Measurements from ENCODE around the gene BDKRB2.

BDKRB2 gene

DNA sequence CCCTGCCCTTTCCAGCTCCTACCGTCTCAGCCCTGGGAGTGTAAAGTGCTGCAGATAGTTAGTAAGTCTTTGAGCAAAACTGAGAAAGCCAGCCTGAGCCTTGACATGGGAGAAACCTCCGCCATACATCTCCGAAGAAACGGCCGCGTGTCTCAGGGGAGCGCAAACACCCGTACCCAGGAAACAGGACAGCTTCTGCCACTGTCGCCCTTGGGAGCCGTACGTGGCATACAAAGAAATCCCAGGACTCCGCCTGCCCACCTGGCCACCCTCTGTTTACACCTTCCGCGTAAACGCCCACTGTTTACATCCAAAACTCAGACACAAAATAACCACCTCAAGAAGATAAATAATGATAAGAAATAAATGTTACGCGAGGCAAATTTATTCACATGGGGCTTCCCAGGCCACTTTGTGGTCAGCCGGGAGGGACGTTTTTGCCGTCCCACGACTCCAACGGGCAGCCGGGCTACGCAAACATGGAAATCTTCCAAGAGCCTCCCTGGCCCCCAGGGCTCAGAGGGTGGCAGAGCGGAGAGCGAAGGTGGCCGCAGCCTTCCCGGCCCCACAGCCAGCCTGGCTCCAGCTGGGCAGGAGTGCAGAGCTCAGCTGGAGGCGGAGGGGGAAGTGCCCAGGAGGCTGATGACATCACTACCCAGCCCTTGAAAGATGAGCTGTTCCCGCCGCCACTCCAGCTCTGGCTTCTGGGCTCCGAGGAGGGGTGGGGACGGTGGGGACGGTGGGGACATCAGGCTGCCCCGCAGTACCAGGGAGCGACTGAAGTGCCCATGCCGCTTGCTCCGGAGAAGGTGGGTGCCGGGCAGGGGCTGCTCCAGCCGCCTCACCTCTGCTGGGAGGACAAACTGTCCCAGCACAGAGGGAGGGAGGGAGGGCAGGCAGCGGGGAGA lies at the start of gene BDKRB2:
Gene BDKRB2, plus strand, starts transcription at position 689 of the 908 bp plus-strand sequence. CDS start 32,269 bp downstream, outside the sequence.
- in situ Hi-C loops (cut with MboI; ENCODE audit: low pct_unique_long_range_greater_than_20kb, low sequenced_read_pairs, unreplicated experiment): no loop called here
- TF ChIP-seq, protein P1, sequence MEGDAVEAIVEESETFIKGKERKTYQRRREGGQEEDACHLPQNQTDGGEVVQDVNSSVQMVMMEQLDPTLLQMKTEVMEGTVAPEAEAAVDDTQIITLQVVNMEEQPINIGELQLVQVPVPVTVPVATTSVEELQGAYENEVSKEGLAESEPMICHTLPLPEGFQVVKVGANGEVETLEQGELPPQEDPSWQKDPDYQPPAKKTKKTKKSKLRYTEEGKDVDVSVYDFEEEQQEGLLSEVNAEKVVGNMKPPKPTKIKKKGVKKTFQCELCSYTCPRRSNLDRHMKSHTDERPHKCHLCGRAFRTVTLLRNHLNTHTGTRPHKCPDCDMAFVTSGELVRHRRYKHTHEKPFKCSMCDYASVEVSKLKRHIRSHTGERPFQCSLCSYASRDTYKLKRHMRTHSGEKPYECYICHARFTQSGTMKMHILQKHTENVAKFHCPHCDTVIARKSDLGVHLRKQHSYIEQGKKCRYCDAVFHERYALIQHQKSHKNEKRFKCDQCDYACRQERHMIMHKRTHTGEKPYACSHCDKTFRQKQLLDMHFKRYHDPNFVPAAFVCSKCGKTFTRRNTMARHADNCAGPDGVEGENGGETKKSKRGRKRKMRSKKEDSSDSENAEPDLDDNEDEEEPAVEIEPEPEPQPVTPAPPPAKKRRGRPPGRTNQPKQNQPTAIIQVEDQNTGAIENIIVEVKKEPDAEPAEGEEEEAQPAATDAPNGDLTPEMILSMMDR (IDR thresholded peaks at IDR 0.05; ENCODE audit: extremely low read depth, insufficient read depth, missing control alignments): no peak
- DNase-seq (ENCODE audit: low spot score): no peak

DNA sequence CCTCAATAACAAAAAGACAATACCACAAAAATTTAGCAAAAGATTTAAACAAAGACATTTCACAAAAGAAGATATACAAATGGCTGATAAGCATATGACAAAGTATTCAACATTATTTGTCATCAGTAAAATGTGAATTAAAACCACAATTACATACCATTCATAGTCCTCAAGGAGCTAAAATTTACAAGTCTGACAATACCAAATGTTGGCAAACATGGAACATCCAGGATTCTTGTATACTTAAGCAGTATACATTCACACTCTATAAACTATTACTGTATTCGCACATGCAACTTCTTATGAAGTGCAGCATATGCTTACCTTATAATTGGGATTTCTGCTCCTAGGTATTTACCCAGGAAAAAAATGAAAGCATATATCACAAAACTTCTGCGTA lies 49.7 kb upstream of the BDKRB2 start:
- in situ Hi-C loops (cut with MboI; ENCODE audit: low pct_unique_long_range_greater_than_20kb, low sequenced_read_pairs, unreplicated experiment): no loop called here
- no peak for DNase-seq (ENCODE audit: low spot score)
- TF ChIP-seq, protein P1 (IDR thresholded peaks at IDR 0.05; ENCODE audit: extremely low read depth, insufficient read depth, missing control alignments): no peak

DNA sequence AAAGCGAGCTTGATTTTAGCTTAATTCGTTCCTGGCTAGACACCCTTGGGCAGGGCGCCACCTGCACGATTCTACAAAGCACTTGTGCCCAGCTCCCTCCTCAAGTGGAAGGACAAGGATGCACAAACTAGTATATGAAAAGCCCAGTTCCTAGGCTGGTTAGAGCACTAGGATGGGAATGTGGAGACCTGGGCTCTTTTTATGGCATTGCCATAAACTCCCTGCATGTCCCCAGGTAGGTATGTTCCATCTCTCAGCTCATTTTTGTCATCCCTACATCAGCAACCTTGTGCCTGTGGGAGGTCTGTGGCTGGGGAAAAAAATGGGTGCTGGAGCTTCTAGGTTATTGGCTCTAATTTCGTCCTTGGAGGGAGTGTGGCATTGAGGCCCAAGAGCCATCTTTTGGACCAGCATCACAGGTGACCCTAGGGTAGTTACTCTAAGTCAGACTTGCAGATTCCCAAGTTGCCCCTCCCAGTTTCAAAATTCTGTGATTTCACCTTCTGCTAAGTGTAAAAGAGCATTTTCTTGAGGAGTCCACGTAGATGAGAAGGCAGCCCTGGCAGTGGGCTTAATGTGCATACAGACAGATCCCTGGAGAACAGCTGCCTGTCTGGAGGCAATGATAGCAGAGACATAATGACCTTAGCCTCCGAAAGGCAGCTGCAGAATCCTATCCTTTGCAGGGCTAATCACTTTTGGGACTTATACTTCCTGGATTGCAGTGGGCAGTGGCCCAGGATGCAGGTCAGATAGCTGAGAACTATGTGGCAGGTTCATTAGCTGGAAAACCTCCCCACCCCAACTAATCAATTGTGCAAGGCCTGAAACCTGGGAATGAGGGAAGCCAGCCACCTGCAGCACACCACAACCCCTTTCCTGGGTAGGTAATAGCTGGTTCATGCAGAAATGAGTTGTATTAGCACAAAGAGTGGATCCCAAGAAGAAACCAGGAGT lies 47.6 kb upstream of the BDKRB2 start:
- no peak for DNase-seq (ENCODE audit: low spot score)
- in situ Hi-C loops (cut with MboI; ENCODE audit: low pct_unique_long_range_greater_than_20kb, low sequenced_read_pairs, unreplicated experiment): no loop called here
- TF ChIP-seq, protein P1 (IDR thresholded peaks at IDR 0.05; ENCODE audit: extremely low read depth, insufficient read depth, missing control alignments): no peak

DNA sequence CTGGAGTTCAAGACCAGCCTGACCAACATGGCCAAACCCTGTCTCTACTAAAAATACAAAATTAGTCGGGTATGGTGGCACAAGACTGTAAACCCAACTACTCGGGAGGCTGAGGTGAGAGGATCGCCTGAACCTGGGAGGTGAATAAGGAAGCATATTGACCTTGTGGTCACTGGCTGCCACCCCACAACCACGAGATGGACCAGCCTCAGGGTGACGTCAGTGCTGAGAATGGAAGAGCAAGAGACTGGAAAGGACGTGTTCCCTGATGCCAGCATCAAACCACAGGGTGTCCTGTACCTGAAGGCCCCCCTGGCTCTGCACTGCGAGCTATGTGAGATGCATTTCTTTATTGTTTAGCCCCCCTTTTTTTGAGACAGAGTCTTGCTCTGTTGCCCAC lies 45.9 kb upstream of the BDKRB2 start:
- TF ChIP-seq, protein P1 (IDR thresholded peaks at IDR 0.05; ENCODE audit: extremely low read depth, insufficient read depth, missing control alignments): no peak
- in situ Hi-C loops (cut with MboI; ENCODE audit: low pct_unique_long_range_greater_than_20kb, low sequenced_read_pairs, unreplicated experiment): no loop called here
- no peak for DNase-seq (ENCODE audit: low spot score)

DNA sequence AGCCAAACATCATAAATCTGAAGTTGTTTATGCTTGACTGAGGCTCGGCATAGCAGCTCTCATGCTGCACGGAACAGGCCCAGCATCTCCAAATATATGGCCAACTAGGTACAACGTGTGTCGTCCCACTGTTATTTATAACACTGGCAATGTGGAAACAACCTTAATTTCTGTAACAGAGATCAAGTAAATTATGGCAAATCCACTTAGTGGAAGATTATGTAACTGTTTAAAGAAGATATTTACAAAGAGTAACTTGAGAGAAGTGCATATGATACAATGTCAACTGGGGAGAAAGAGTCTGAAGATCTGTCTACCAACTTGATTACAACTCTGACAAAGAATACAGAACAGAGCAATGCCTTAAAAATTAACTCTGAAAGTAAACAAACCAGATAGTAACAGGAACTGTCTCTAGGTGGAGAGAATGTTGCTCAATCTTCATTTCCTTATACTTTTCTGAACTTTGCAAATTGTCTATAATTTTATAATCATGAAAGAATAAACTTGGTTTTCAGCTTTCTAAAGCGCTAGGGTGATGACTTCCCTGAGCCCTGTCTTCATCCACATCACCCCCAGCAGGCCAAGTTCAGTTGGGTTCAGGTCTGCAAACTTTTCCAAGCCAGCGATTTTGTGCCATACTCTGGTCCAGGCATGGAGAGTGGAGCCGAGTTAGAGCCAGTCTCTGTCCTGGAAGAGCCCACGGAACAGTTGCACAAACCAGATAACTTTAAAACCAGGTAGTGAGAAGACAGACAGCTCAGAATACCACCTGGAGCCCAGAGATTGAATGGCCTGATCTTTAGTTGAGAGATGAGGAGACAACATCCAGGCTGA lies 44.3 kb upstream of the BDKRB2 start:
- TF ChIP-seq, protein P1 (IDR thresholded peaks at IDR 0.05; ENCODE audit: extremely low read depth, insufficient read depth, missing control alignments): no peak
- in situ Hi-C loops (cut with MboI; ENCODE audit: low pct_unique_long_range_greater_than_20kb, low sequenced_read_pairs, unreplicated experiment): no loop called here
- DNase-seq (ENCODE audit: low spot score): no peak

DNA sequence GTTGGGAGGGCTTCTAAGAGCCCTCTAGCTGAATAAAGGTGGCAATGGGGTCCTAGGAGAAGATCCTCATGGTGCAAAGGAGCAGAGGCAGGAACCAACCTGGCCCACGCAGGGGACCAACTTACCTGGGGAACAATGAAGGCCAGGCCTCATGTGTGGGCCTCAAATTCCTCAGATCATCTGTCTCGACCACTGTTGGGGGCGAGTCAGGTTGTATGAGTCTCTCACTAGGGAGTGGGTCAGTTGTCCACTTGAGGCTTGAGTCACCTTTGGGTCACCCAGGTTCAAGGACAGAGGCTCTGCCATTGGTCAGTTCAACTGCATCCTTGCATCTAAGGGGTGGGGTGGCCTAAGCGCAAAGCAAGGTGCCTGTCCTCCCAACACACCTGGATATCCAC lies 43.7 kb upstream of the BDKRB2 start:
- in situ Hi-C loops (cut with MboI; ENCODE audit: low pct_unique_long_range_greater_than_20kb, low sequenced_read_pairs, unreplicated experiment): no loop called here
- DNase-seq (ENCODE audit: low spot score): no peak
- TF ChIP-seq, protein P1 (IDR thresholded peaks at IDR 0.05; ENCODE audit: extremely low read depth, insufficient read depth, missing control alignments): no peak
